ENCODE results near the gene CIAO3.

- TF ChIP-seq POLR2A (IDR thresholded peaks at IDR 0.05; ENCODE audit: low read length) (no peak), GATA1 (IDR thresholded peaks at IDR 0.05; ENCODE audit: low read depth, low read length) (no peak)
Measured at GRCh38 chr16:761625-762513, 21.1 kb upstream of the CIAO3 start.
